NT2/D1 (cell line): ENCODE results near the gene SLC5A10.

Experiments
- YY1 ChIP-seq: IDR thresholded peaks from 2 replicates; pipeline ENCODE4 v1.6.1; 2011; ENCODE audit not compliant: insufficient read length, insufficient read depth
- ZNF274 ChIP-seq: IDR thresholded peaks from 2 replicates; pipeline ENCODE4 v1.6.1; 2011; ENCODE audit warnings: mild to moderate bottlenecking, low read depth, low read length

DNA sequence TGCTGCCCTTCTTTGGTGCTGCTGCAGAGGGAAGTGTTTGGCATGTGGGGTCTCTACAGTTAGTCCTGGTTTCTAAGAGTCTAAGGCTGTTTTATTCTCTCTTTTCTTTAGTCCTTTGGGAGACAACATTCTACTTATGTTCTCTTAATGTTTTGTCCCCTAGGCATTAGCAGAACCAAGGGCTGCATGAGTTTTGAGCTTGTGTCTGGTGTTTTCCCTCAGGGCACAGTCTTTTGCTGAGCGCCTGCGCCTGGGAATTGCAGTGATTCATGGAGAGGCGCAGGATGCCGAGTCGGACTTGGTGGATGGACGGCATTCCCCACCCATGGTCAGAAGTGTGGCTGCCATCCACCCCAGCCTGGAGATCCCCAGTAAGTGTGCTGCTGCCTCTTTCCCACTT lies 41.1 kb upstream of the SLC5A10 start:
- TF ChIP-seq YY1 (no peak), ZNF274 (no peak)
